ENCODE measurements around the gene SUN2. TPM values are rescaled to one million over a fixed set of nuclear protein-coding genes. Genes with fewer than 3 reads are reported as not detected.

Gene SUN2
- polyA plus RNA-seq, 3 donors from 2014 or later = 444 to 668 (median 473) TPM

DNA sequence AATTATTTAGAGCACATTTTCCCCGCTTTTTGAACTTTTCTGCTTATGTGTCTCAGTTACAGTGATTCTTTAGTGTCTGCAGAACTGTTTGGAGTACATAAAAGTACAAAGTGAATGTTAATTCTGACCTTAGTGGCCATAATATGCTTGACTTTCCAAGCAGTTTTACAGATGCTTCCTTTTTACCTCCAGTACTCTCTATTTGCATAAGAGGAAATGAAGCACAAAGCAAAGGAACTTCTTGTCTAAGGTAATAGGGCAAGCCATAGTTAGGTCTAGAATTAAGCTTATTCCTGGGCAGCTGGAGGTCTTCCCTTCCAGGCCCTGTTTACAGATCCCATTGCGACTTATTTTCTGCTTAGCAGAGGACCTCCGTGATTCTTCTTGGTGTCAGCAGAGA, 46.5 kb downstream of the SUN2 start:
- H3K4me1 Mint-ChIP-seq = peaks cover 57 to 85% of the 10 kb centered on the region in 2 donors
- H3K27me3 Mint-ChIP-seq (ENCODE audit: low read depth in 3 of 3) = peaks cover 7 to 9% (median 9%) of the 10 kb centered on the region in 3 donors
- no peak for DNase-seq
- peaks cover 0 to 8% (median 3%) of the 10 kb centered on the region in 3 donors for H3K36me3 Mint-ChIP-seq
- no peaks in the 10 kb centered on the region for H3K9me3 Mint-ChIP-seq
- peak overlapping the region in 1 of 5 donors; percentile 17 for H3K4me3 Mint-ChIP-seq
- H3K27ac Mint-ChIP-seq = peak overlapping the region in 1 of 6 donors; percentile 65

DNA sequence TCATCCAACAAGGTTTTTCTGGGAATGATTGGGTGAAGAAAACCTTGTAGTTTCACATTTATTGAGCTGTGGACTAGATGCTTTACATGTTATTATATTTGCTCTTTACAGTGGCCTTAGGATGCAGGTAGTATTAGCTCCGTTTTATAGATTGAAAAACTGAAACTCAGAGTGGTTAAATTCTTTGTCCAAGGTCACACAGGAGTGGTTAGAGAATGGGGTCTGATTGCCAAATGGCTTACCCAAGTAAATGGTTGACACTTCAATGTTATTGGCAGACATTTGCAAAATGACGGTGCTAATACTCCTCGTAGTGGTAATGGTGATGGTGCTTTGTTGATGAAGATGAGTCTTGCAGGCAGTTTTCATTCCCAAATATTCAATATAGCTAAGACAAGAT, 47.8 kb downstream of the SUN2 start:
- Mint-ChIP-seq H3K9me3 (no peaks in the 10 kb centered on the region), H3K27me3 (ENCODE audit: low read depth in 3 of 3) (peaks cover 7 to 11% (median 10%) of the 10 kb centered on the region in 3 donors), H3K36me3 (peaks cover 0 to 8% (median 3%) of the 10 kb centered on the region in 3 donors), H3K4me3 (peak overlapping the region in 4 of 5 donors; percentile 4 to 26 (median 10)), H3K4me1 (peaks cover 50 to 73% of the 10 kb centered on the region in 2 donors), H3K27ac (peak overlapping the region in 4 of 6 donors; percentile 2 to 91 (median 58))
- DNase-seq = no peak

DNA sequence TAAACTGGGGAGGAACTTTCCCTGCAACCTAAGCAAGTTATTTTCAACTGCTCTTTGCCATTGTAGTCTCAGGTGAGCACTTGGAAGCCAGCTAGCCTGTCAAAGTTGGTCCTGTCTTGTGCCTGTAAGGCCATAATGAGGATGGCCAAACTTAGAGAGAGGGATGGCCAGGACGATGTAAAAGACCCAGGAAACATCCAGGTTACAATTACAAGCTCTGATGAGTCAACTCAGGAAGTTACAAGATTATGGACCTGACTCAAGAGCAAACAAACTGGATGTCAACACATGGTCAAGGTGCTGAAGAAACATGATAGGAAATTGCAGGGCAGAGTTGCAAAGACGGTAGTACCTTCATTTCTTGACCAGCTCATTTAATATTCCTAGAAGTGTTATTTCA, 48.5 kb downstream of the SUN2 start:
- Mint-ChIP-seq H3K36me3 (peaks cover 0 to 8% (median 3%) of the 10 kb centered on the region in 3 donors), H3K4me1 (peaks cover 44 to 67% of the 10 kb centered on the region in 2 donors), H3K9me3 (no peaks in the 10 kb centered on the region), H3K27me3 (ENCODE audit: low read depth in 3 of 3) (peaks cover 7 to 15% (median 10%) of the 10 kb centered on the region in 3 donors), H3K4me3 (peak overlapping the region; percentile 92 to 95 (median 93)), H3K27ac (peak overlapping the region; percentile 89 to 97 (median 92))
- DNase-seq = no peak

DNA sequence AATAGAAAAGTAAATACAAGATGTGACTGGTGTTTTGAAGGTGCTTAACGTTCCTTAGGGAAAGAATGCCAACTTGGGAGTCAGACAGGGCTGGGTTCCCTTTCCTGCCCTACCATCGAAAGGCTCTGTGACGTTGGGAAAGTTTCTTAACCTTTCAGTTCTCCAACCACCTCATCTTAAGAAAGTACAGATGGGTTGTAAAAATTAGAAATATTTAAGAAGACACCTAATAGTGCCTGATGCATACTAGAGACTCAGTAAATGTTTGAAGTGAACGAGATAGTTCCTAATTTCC, 49.0 kb downstream of the SUN2 start:
- Mint-ChIP-seq H3K4me1 (peaks cover 43 to 62% of the 10 kb centered on the region in 2 donors), H3K9me3 (no peaks in the 10 kb centered on the region), H3K4me3 (peak overlapping the region; percentile 92 to 95 (median 93)), H3K27me3 (ENCODE audit: low read depth in 3 of 3) (peaks cover 7 to 16% (median 10%) of the 10 kb centered on the region in 3 donors), H3K36me3 (peaks cover 0 to 8% (median 3%) of the 10 kb centered on the region in 3 donors), H3K27ac (peak overlapping the region; percentile 89 to 97 (median 92))
- no peak for DNase-seq

DNA sequence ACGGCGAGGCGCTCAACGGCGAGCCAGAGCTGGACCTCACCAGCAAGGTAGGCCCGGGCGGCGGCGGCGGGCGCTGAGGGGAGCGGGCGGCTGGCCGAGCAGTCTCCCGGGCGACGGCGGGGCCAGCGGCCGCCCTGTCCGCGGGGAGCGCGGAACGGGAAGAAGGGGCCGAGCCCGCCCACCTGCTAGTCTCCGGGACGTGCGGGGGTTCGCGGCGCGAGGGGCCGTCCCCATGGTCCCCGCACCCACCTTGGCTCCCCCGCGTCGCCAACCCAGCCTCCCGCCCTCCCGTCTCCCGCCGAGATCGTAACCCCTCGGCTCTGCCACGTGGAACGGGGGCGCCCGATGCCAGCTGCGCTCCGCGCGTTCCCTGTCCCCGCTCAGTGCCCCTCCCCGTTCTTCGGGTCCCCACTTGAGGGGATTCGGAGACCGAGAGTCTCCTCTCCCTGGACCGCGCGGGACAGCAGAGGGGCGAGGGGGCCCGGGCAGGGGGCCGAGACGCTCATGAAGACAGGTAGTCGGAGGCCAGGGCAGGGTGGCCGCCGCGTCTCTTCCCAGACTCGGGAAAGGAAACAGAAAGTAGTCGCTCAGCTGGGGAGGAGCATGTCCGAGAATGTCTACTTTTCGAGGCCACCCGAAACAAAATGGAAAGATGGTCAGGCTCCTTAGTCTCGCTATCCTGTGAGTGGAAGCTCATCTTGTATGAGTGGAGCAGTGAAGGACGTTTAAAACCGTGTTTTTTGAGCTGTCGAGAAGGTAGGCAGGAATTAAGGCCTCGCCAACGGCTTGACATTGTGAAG, 49.5 kb downstream of the SUN2 start:
- Mint-ChIP-seq H3K27me3 (ENCODE audit: low read depth in 3 of 3) (peaks cover 12 to 22% (median 15%) of the 10 kb centered on the region in 3 donors), H3K4me3 (peak overlapping the region; percentile 92 to 95 (median 93)), H3K36me3 (peaks cover 0 to 7% (median 3%) of the 10 kb centered on the region in 3 donors), H3K4me1 (peaks cover 48 to 65% of the 10 kb centered on the region in 2 donors), H3K27ac (peak overlapping the region; percentile 91 to 97 (median 92)), H3K9me3 (no peaks in the 10 kb centered on the region)
- peak; percentile 40 to 45 (median 42) for DNase-seq

DNA sequence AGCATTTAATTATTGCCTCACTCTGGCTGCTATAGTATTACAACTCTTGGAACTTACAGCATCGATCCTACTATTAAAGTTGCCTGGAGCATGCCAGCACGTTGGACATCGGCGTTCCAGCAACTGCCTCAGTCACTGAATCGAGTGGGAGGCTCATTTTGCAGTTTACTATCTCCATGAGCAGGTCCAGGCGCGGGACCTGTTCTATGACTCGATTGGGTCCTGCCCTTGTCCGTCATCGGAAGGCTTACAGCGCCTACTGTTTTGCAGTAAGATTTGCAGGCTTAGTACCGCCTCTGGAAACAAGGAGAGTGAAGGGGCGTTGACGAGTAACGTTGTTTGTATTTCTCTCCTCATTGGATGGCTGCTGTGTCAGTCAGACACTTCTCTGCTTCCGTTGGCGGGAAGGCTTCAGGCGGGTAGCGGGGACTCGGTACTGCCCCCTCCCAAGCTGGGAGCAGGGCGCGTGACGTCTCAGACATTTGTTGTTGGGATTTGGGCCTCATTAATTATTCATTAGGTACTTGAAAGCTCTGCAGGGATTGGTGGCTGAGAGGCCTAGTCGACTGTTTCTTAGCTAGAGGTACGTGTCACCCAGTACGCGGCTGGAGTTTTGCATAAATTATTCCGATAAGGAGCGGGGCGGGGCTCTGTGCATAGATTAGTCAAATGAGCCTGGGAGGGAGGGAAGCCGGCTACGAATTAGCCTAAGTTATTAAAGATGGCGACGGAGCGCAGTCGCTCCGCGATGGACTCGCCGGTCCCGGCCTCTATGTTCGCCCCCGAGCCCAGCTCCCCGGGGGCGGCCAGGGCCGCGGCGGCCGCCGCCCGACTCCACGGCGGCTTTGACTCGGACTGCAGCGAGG, 50.3 kb downstream of the SUN2 start, which contains the start of gene GTPBP1:
Gene GTPBP1 (plus strand): TSS at position 710 of the 866 bp plus-strand sequence. CDS start 12 bp downstream, at position 722.
- Mint-ChIP-seq H3K27me3 (ENCODE audit: low read depth in 3 of 3) (peaks cover 16 to 28% (median 23%) of the 10 kb centered on the region in 3 donors), H3K4me3 (peak within 1 kb of the TSS; percentile 92 to 95 (median 93)), H3K36me3 (no peaks in the 10 kb centered on the region), H3K4me1 (peaks cover 44 to 59% of the 10 kb centered on the region in 2 donors), H3K27ac (peak within 1 kb of the TSS; percentile 94 to 99 (median 98)), H3K9me3 (no peaks in the 10 kb centered on the region)
- DNase-seq = peak; percentile 99

DNA sequence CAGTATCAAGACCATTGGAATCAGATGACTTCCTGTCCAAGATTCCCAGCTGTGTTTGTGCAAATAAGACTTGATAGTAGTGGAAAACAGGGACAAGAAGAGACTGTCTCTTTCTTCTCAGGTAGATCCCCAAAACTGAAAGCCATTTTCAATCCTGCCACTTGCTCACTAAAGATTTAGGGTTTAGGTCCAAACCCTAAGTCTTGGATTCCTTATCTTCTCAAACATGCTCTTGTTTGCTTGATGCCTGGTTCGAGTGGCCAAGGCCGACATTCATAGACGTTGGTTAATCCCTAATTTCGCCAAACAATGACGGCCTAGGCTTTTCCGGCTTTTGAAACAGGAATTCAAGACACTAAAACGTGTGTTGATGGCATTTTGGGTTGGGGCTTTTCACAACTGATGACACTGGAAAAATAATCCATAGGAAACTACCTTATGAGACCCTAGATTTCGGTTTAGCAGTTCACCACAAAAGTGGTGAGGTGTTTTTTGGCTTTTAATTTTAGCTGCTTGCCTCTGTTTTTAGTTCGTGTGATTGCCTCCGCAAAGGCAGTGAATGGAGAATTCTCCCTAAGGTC, 51.1 kb downstream of the SUN2 start:
- Mint-ChIP-seq H3K4me3 (peak overlapping the region; percentile 76 to 89 (median 87)), H3K4me1 (peaks cover 49 to 59% of the 10 kb centered on the region in 2 donors), H3K36me3 (no peaks in the 10 kb centered on the region), H3K27me3 (ENCODE audit: low read depth in 3 of 3) (peaks cover 19 to 30% (median 29%) of the 10 kb centered on the region in 3 donors), H3K27ac (peak overlapping the region; percentile 94 to 99 (median 98)), H3K9me3 (no peaks in the 10 kb centered on the region)
- no peak for DNase-seq

DNA sequence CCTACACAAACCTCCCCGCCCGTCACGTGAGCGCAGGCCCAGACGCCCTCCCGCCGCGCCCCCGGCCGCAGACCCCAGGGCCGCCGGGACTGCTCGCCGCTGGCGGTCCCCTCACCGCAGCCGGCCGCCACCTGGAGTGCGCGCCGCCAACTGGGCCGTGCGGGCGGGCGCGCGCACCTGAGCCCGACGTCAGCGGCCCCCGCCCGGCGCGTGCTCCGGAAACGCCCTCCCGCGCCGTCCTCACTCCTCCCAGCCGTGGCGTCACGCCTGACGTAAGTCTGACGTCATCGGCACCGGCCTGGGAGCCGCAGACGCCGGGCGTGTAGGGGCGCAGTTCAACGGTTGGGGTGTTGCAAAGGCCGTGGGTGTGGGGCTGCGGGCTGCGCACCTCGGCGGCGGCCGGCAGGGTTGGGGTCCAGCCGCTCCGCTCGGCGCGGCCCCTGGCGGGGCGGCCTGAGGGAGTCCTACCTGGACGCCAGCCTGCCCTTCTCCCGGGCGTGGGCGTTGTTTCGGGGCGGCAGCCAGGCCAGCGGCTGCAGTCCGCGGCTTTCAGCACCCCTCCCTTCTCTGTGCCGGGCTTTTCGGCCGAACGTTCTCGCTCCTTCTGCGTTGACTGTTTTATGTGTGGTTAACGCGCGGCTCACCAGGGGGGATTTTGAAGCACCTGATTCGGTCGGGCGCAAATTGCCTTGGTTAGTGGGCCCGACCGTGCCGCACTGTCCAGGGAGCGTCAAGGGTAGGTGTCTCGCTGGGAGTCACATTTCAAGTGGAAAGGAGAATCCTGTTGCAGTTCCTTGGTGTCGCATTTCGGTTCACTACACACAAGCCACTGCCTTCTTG, 54.8 kb downstream of the SUN2 start, which contains the start of gene JOSD1:
Gene JOSD1 (minus strand): TSS at position 155 of the 840 bp plus-strand sequence. CDS start 956 bp downstream, outside the sequence.
- Mint-ChIP-seq H3K4me1 (peaks cover 57 to 62% of the 10 kb centered on the region in 2 donors), H3K27me3 (ENCODE audit: low read depth in 3 of 3) (peaks cover 19 to 41% (median 36%) of the 10 kb centered on the region in 3 donors), H3K27ac (peak within 1 kb of the TSS; percentile 97 to 100 (median 98)), H3K9me3 (no peaks in the 10 kb centered on the region), H3K4me3 (peak within 1 kb of the TSS; percentile 90 to 94 (median 93)), H3K36me3 (peaks cover 0 to 7% (median 0%) of the 10 kb centered on the region in 3 donors)
- DNase-seq = peak; percentile 100

DNA sequence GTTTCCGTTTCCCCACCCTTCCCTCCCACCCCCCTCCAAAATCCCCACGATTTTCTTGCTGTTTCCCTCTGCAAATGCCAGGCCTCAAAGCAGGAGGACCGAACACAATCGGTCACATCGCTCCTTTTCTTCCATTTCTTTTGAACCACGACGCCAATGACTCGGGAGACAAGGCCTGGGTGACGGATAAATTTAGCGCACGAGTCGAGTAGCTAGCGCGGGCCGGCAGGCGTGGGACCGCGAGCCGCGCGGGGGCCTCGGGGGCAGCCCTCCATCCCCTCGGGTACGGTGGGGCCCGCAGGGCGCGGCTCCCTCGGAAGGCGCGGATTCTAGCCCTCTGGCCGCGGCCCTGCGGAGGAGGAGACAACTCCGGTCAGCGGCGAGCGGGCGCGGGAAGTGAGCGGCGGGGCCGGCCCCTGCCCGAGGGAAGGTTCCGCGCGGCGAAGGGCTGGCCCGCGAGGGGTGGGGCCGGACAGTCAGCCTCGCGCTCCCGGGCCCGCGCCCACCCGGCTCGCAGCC, 55.5 kb downstream of the SUN2 start:
- Mint-ChIP-seq H3K9me3 (no peaks in the 10 kb centered on the region), H3K27me3 (ENCODE audit: low read depth in 3 of 3) (peaks cover 16 to 36% (median 36%) of the 10 kb centered on the region in 3 donors), H3K27ac (peak overlapping the region; percentile 93 to 100 (median 98)), H3K4me3 (peak overlapping the region; percentile 85 to 94 (median 93)), H3K4me1 (peaks cover 57 to 63% of the 10 kb centered on the region in 2 donors), H3K36me3 (peaks cover 0 to 7% (median 0%) of the 10 kb centered on the region in 3 donors)
- DNase-seq = no peak

DNA sequence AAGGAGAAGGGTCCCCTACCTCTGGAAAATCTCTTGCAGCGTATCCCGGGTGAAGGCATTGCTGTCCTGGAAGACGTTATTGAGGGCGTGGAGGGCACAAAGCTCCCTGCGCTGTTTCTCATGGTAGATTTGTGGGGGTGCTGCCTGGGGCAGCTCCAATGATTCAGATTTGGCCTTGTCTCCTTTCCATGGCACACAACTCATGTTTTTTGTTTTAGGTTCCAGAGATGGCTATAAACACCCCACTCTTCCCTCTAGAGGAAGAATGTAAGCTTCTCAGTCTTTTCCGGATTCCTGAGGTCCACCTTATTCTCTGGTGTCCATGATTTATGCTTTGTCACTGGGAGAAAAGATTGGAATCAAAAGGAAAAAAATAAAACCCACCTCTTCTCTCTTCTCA, 56.0 kb downstream of the SUN2 start:
- peak overlapping the region; percentile 85 to 94 (median 93) for H3K4me3 Mint-ChIP-seq
- H3K4me1 Mint-ChIP-seq = peaks cover 52 to 62% of the 10 kb centered on the region in 2 donors
- peaks cover 13 to 34% (median 31%) of the 10 kb centered on the region in 3 donors for H3K27me3 Mint-ChIP-seq (ENCODE audit: low read depth in 3 of 3)
- no peak for DNase-seq
- H3K27ac Mint-ChIP-seq = peak overlapping the region; percentile 93 to 100 (median 98)
- peaks cover 0 to 10% (median 0%) of the 10 kb centered on the region in 3 donors for H3K36me3 Mint-ChIP-seq
- H3K9me3 Mint-ChIP-seq = no peaks in the 10 kb centered on the region

DNA sequence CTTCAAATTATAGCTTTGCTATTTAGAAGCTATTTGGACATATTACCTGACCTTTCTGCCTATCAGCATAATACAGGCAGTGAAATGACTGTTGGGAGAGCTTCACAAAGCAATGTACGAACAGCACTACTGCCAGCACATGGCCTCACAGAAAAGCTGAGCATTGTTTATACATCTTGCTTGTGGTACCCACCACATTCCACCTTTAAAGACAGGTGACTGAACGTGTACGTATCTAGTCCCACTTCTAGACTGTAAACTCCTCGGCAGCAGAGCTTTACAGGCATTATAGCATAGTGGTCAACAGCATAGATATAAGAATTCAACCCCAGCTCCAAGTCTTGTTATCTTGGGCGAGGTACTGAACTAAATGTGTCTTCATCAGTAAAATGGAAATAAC, 56.7 kb downstream of the SUN2 start:
- H3K9me3 Mint-ChIP-seq = no peaks in the 10 kb centered on the region
- peaks cover 49 to 61% of the 10 kb centered on the region in 2 donors for H3K4me1 Mint-ChIP-seq
- no peak for DNase-seq
- peak overlapping the region; percentile 93 to 100 (median 98) for H3K27ac Mint-ChIP-seq
- peak overlapping the region; percentile 85 to 94 (median 93) for H3K4me3 Mint-ChIP-seq
- H3K36me3 Mint-ChIP-seq = peaks cover 0 to 11% (median 0%) of the 10 kb centered on the region in 3 donors
- H3K27me3 Mint-ChIP-seq (ENCODE audit: low read depth in 3 of 3) = peaks cover 13 to 34% (median 31%) of the 10 kb centered on the region in 3 donors
